Dedifferentiated amniotic fluid mesenchymal stem cell (primary cell): ENCODE measurements around the gene TUBGCP3.
"Not testable (repeated sequence)": the region's sequence is repeated elsewhere in the genome, so short reads cannot be mapped to it uniquely, and the experiment has no call there.

Experiments used
- DNase-seq: peaks from one replicate; pipeline ENCODE4 v3.0.0-alpha.2; 2016; ENCODE audit errors: extremely low spot score

The TUBGCP3 gene

GRCh38 chr13:112579310-112579843 lies 8.6 kb downstream of the TUBGCP3 start:
- DNase-seq, result no peak

- no peak for DNase-seq
These were observed 11.2 kb downstream of the TUBGCP3 start for GRCh38 chr13:112576768-112577167.

GRCh38 chr13:112576191-112576590 lies 11.8 kb downstream of the TUBGCP3 start:
- DNase-seq, result no peak

- DNase-seq, result no peak
These were observed 12.3 kb downstream of the TUBGCP3 start for GRCh38 chr13:112575675-112576074.

GRCh38 chr13:112574834-112575613 lies 12.9 kb downstream of the TUBGCP3 start:
- no peak for DNase-seq

- no peak for DNase-seq
These were observed 13.5 kb downstream of the TUBGCP3 start for GRCh38 chr13:112574416-112574815.

- no peak for DNase-seq
These were observed 14.2 kb downstream of the TUBGCP3 start for GRCh38 chr13:112573710-112574109.

- DNase-seq, result no peak
These were observed 15.6 kb downstream of the TUBGCP3 start for GRCh38 chr13:112572366-112572765.

- DNase-seq, result no peak
These were observed 18.1 kb downstream of the TUBGCP3 start for GRCh38 chr13:112569821-112570220.

- no peak for DNase-seq
These were observed 20.6 kb downstream of the TUBGCP3 start for GRCh38 chr13:112567161-112567862.

GRCh38 chr13:112562786-112563383 lies 25.1 kb downstream of the TUBGCP3 start:
- no peak for DNase-seq

GRCh38 chr13:112562254-112562653 lies 25.7 kb downstream of the TUBGCP3 start:
- no peak for DNase-seq

- no peak for DNase-seq
These were observed 26.5 kb downstream of the TUBGCP3 start for GRCh38 chr13:112561478-112561877.

- DNase-seq, result no peak
These were observed 29.1 kb downstream of the TUBGCP3 start for GRCh38 chr13:112558696-112559418.

GRCh38 chr13:112556600-112556999 lies 31.4 kb downstream of the TUBGCP3 start:
- DNase-seq, result no peak

- no peak for DNase-seq
These were observed 33.6 kb downstream of the TUBGCP3 start for GRCh38 chr13:112554214-112554850.

- DNase-seq, result not testable (repeated sequence)
These were observed 39.0 kb downstream of the TUBGCP3 start for GRCh38 chr13:112548975-112549374.

GRCh38 chr13:112545856-112546255 lies 42.1 kb downstream of the TUBGCP3 start:
- DNase-seq, result peak; percentile 70

GRCh38 chr13:112532837-112533745 lies 54.9 kb downstream of the TUBGCP3 start:
- DNase-seq, result no peak

- no peak for DNase-seq
These were observed 56.6 kb downstream of the TUBGCP3 start for GRCh38 chr13:112531263-112531794.
